GM23248 (cell line): Measurements from ENCODE around the gene ARHGEF1. TPM values are rescaled to one million over a fixed set of nuclear protein-coding genes. Genes with fewer than 3 reads are reported as not detected.

Experiments
- DNase-seq: peaks from one replicate; pipeline ENCODE4 v3.0.0-alpha.2; 2015
- H2AFZ ChIP-seq: fragments of 200-600 bp; sonication (generic); 2 replicates; pipeline ENCODE4 v1.6.1; 2016; ENCODE audit warnings: antibody characterized with exemption
- H3F3A ChIP-seq: fragments of 200-600 bp; sonication (generic); 2 replicates; pipeline ENCODE4 v1.6.1; 2016; ENCODE audit warnings: mild to moderate bottlenecking, antibody characterized with exemption, mixed run types; ENCODE audit not compliant: insufficient read depth
- H3K27ac ChIP-seq: fragments of 200-600 bp; sonication (generic); 2 replicates; pipeline ENCODE4 v1.5.1; 2016; ENCODE audit warnings: mild to moderate bottlenecking
- H3K27me3 ChIP-seq: fragments of 200-600 bp; sonication (generic); replicated peaks from 2 replicates; pipeline ENCODE4 v1.6.1; 2016; ENCODE audit warnings: mild to moderate bottlenecking; ENCODE audit not compliant: insufficient read depth
- H3K36me3 ChIP-seq: fragments of 200-600 bp; sonication (generic); 2 replicates; pipeline ENCODE4 v1.6.1; 2016; ENCODE audit warnings: low read depth, mild to moderate bottlenecking
- H3K4me1 ChIP-seq: fragments of 200-600 bp; sonication (generic); 2 replicates; pipeline ENCODE4 v1.6.1; 2016; ENCODE audit warnings: mild to moderate bottlenecking; ENCODE audit not compliant: insufficient read depth
- H3K4me2 ChIP-seq: fragments of 200-600 bp; sonication (generic); one replicate; pipeline ENCODE4 v1.6.1; 2016; ENCODE audit warnings: mild to moderate bottlenecking; ENCODE audit not compliant: unreplicated experiment
- H3K4me3 ChIP-seq: fragments of 200-600 bp; sonication (generic); 2 replicates; pipeline ENCODE4 v1.5.1; 2016; ENCODE audit warnings: mild to moderate bottlenecking
- H3K79me2 ChIP-seq: fragments of 200-600 bp; sonication (generic); 2 replicates; pipeline ENCODE4 v1.6.1; 2016; ENCODE audit warnings: mild to moderate bottlenecking; ENCODE audit not compliant: insufficient read depth
- H3K9ac ChIP-seq: fragments of 200-600 bp; sonication (generic); 2 replicates; pipeline ENCODE4 v1.6.1; 2016; ENCODE audit warnings: mild to moderate bottlenecking
- H3K9me2 ChIP-seq: fragments of 200-600 bp; sonication (generic); 2 replicates; pipeline ENCODE4 v1.6.1; 2016; ENCODE audit warnings: mixed run types, mild to moderate bottlenecking, moderate library complexity; ENCODE audit not compliant: insufficient read depth
- H3K9me3 ChIP-seq: fragments of 200-600 bp; sonication (generic); one replicate; pipeline ENCODE4 v1.6.1; 2017; ENCODE audit warnings: low read depth
- H4K20me1 ChIP-seq: fragments of 200-600 bp; sonication (generic); 2 replicates; pipeline ENCODE4 v1.6.0; 2016; ENCODE audit not compliant: insufficient read depth
- EZH2 ChIP-seq: fragments of 200-600 bp; sonication (generic); IDR thresholded peaks from 2 replicates; pipeline ENCODE4 v1.6.1; 2018; ENCODE audit warnings: antibody characterized with exemption, mild to moderate bottlenecking; ENCODE audit not compliant: insufficient read depth, poor library complexity, severe bottlenecking
- EZH2phosphoT487 ChIP-seq: fragments of 200-600 bp; sonication (generic); IDR thresholded peaks from 2 replicates; pipeline ENCODE4 v1.6.1; 2018; ENCODE audit warnings: antibody characterized with exemption, moderate library complexity, mild to moderate bottlenecking, low read depth; ENCODE audit not compliant: insufficient read depth
- WGBS, 2 experiments: methylation state at CpG; one replicate each; pipeline ENCODE4 v1.1.6; 2015 to 2017; ENCODE audit warnings: low lambda C conversion rate in 2 of 2, low coverage in 1 of 2; ENCODE audit errors: missing lambda C conversion rate in 2 of 2; 5-methylcytosine and 5-hydroxymethylcytosine counted together
- in situ Hi-C: fragments of 300-500 bp; cut with MboI; formaldehyde crosslinking; loops from 2 replicates; pipeline ENCODE4 v1.15.0; 2020
- polyA plus RNA-seq: library from polyadenylated mRNA; unstranded; fragments of >200 nt; fragmentation: Nextera tagmentation; extraction: Ambion mirVana; gene quantifications from 2 replicates; pipeline ENCODE4 v1.2.1, GENCODE V29; 2016
- total RNA-seq: library from RNA; depleted of rRNA; stranded (reverse); fragments of >200 nt; shearing (Covaris generic); gene quantifications from 2 replicates; pipeline ENCODE4 v1.2.3, GENCODE V29; 2014

ARHGEF1 gene
- total and polyA plus RNA-seq, 2 experiments from 2014 or later = 46.2 to 49.6 TPM

DNA sequence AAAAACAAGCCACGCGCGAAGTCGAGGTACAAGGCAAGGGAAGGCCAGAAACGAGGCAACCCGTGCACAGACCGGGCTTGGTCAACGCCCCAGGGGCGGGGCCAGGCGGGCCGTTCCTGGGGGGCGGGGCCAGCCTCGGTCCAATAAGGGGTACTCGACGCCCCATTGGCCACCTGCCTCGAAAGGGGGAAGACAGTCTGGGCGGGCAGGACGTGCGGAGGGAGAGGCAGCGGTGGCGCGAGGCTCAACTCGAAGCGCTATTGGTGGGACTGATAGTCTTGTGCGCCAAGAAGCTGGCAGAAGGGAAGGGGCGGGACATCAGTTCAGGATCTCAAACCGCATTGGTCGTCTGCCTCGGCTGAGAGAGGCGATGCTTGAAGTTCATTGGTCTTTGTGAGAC is 38.4 kb upstream of the ARHGEF1 start, which contains the start of gene LYPD4:
Gene LYPD4, minus strand, starts transcription at position 83 of the 400 bp plus-strand sequence. CDS start 5,398 bp downstream, outside the sequence.
- Histone ChIP-seq H3K9ac (no peak within 1 kb of the TSS), H2AFZ (no peak within 1 kb of the TSS), H3F3A (no peaks in the 10 kb centered on the region), H3K4me3 (no peak within 1 kb of the TSS), H3K27me3 (peaks cover 17% of the 10 kb centered on the region), H3K9me2 (no peaks in the 10 kb centered on the region), H3K79me2 (no peaks in the 10 kb centered on the region), H3K9me3 (no peaks in the 10 kb centered on the region), H3K27ac (no peak within 1 kb of the TSS), H3K4me2 (no peak within 1 kb of the TSS), H3K4me1 (no peaks in the 10 kb centered on the region), H3K36me3 (no peaks in the 10 kb centered on the region), H4K20me1 (no peaks in the 10 kb centered on the region)
- no peak for DNase-seq
- in situ Hi-C loops = no loop called here
- 75 to 91% methylated on average over 22 to 30 of the region's 30 CpGs for WGBS, 2 experiments
- TF ChIP-seq EZH2phosphoT487 (no peak), EZH2 (no peak)

DNA sequence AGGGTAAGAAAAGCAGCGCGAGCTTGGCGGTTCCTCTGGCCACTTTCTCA is 38.2 kb upstream of the ARHGEF1 start, which contains the start of gene DMRTC2:
Gene DMRTC2, plus strand, starts transcription at position 42 of the 50 bp plus-strand sequence. CDS start 2,387 bp downstream, outside the sequence.
- WGBS, 2 experiments = 100% methylated on average over 3 of the region's 3 CpGs
- Histone ChIP-seq H3K4me1 (no peaks in the 10 kb centered on the region), H3K27ac (no peak within 1 kb of the TSS), H4K20me1 (no peaks in the 10 kb centered on the region), H3K9me3 (no peaks in the 10 kb centered on the region), H3K9me2 (no peaks in the 10 kb centered on the region), H3K36me3 (no peaks in the 10 kb centered on the region), H3K4me2 (no peak within 1 kb of the TSS), H2AFZ (no peak within 1 kb of the TSS), H3K27me3 (peaks cover 17% of the 10 kb centered on the region), H3K79me2 (no peaks in the 10 kb centered on the region), H3K9ac (no peak within 1 kb of the TSS), H3F3A (no peaks in the 10 kb centered on the region), H3K4me3 (no peak within 1 kb of the TSS)
- TF ChIP-seq EZH2phosphoT487 = no peak
- no peak for TF ChIP-seq EZH2
- in situ Hi-C loops = no loop called here
- no peak for DNase-seq

DNA sequence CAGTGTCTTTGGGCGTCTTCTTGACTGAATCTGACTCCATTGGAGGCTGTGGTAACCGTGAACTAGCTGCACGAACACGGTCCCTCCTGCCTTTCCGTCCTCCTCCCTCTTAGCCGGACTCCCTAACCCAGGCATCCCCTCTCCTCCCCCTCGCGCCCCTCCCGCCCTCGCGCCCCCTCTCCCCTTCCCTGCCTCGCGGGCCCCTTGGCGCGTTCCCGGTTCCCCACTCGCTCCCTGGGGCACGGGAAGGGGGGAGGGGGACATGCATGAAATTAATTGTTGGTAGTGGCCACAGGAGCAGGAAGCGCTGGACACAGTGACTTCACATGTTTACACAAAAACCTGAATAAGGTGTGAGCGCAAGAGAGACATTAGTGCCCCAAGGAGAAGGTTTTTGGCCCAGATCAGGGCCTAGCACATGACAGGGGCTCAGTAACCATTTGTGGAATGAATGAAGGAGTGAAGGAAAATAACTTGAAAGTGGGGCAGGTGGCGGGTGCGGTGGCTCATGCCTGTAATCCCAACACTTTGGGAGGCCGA is 37.9 kb upstream of the ARHGEF1 start:
- Histone ChIP-seq H3K9ac (no peak overlapping the region), H3K27ac (no peak overlapping the region), H3F3A (no peaks in the 10 kb centered on the region), H3K36me3 (no peaks in the 10 kb centered on the region), H3K9me3 (no peaks in the 10 kb centered on the region), H4K20me1 (no peaks in the 10 kb centered on the region), H3K79me2 (no peaks in the 10 kb centered on the region), H3K9me2 (no peaks in the 10 kb centered on the region), H3K4me3 (no peak overlapping the region), H3K4me1 (no peaks in the 10 kb centered on the region), H3K4me2 (no peak overlapping the region), H2AFZ (no peak overlapping the region), H3K27me3 (peaks cover 17% of the 10 kb centered on the region)
- DNase-seq = no peak
- TF ChIP-seq EZH2 (no peak), EZH2phosphoT487 (no peak)
- in situ Hi-C loops = no loop called here
- 77 to 88% methylated on average over 7 to 23 of the region's 23 CpGs for WGBS, 2 experiments

- DNase-seq = no peak
- Histone ChIP-seq H3K4me3 (no peak overlapping the region), H3K4me2 (no peak overlapping the region), H2AFZ (no peak overlapping the region), H3K9ac (no peak overlapping the region), H3K36me3 (no peaks in the 10 kb centered on the region), H4K20me1 (no peaks in the 10 kb centered on the region), H3F3A (no peaks in the 10 kb centered on the region), H3K9me2 (no peaks in the 10 kb centered on the region), H3K27me3 (peaks cover 26% of the 10 kb centered on the region), H3K27ac (no peak overlapping the region), H3K4me1 (no peaks in the 10 kb centered on the region), H3K79me2 (no peaks in the 10 kb centered on the region), H3K9me3 (no peaks in the 10 kb centered on the region)
- in situ Hi-C loops = no loop called here
- WGBS, 2 experiments = 64 to 68% methylated on average over 19 of the region's 19 CpGs
- TF ChIP-seq EZH2phosphoT487 (no peak), EZH2 (no peak)
These were observed 35.5 kb upstream of the ARHGEF1 start for GRCh38 chr19:41847351-41848105.

DNA sequence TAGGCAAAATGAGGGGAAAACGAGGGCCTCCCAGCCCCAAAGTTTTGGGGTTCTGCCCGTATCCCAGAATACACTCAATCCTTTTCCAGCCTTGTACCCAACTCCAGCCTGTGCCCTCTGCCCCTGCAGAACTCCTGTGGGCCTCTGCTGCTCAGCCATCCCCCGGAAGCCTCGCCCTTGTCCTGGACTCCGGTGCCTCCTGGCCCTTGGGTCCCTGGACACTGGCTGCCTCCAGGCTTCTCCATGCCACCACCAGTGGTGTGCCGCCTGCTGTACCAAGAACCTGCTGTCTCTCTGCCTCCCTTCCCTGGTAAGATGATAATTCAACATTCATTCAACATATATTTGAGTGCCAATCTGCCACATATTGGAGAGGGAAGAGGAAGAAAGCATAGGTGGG is 34.3 kb upstream of the ARHGEF1 start:
- no peak for DNase-seq
- H3K36me3 ChIP-seq = no peaks in the 10 kb centered on the region
- H3K4me1 ChIP-seq = no peaks in the 10 kb centered on the region
- no peaks in the 10 kb centered on the region for H4K20me1 ChIP-seq
- no peaks in the 10 kb centered on the region for H3K9me2 ChIP-seq
- no peaks in the 10 kb centered on the region for H3K9me3 ChIP-seq
- in situ Hi-C loops = no loop called here
- no peak overlapping the region for H3K4me2 ChIP-seq
- no peak for TF ChIP-seq EZH2phosphoT487
- no peak for TF ChIP-seq EZH2
- WGBS, 2 experiments = 19 to 22% methylated on average over 6 of the region's 6 CpGs
- no peaks in the 10 kb centered on the region for H3K79me2 ChIP-seq
- no peak overlapping the region for H3K27ac ChIP-seq
- H3K9ac ChIP-seq = no peak overlapping the region
- H3F3A ChIP-seq = no peaks in the 10 kb centered on the region
- H3K27me3 ChIP-seq = peaks cover 37% of the 10 kb centered on the region
- H3K4me3 ChIP-seq = no peak overlapping the region
- no peak overlapping the region for H2AFZ ChIP-seq
